Measurements from ENCODE around the gene PRELID2.

- TF ChIP-seq TAF1 (IDR thresholded peaks at IDR 0.05; ENCODE audit: low read depth, low read length) = no peak
- TF ChIP-seq POLR2AphosphoS5 (IDR thresholded peaks at IDR 0.05; ENCODE audit: low read depth, low read length) = no peak
- TF ChIP-seq POLR2A (IDR thresholded peaks at IDR 0.05; ENCODE audit: low read depth, low read length) = no peak
- no peak for TF ChIP-seq PAX5 (IDR thresholded peaks at IDR 0.05; ENCODE audit: insufficient read depth, low read length, severe bottlenecking)
These were observed 39.6 kb upstream of the PRELID2 start for GRCh38 chr5:145874765-145875164.
